Right lung (tissue), 5 donors: ENCODE results near the gene CTRL. TPM values are rescaled to one million over a fixed set of nuclear protein-coding genes. Genes with fewer than 3 reads are reported as not detected.
"Not testable (repeated sequence)": the region's sequence is repeated elsewhere in the genome, so short reads cannot be mapped to it uniquely, and the experiment has no call there.

Source experiments
- DNase-seq, 2 donors: peaks; one replicate each; pipeline ENCODE4 v3.0.0-alpha.2; 2013
- polyA plus RNA-seq, 5 donors: library from polyadenylated mRNA; unstranded; fragments of 120-200 nt; gene quantifications; one replicate each; pipeline versions ENCODE4 v1.2.1 to v1.2.3, GENCODE V29; 2013; ENCODE audit warnings: inconsistent platforms in 1 of 5, low replicate concordance in 1 of 5; ENCODE audit not compliant: insufficient read length in 5 of 5, insufficient read depth in 1 of 5

CTRL gene
- polyA plus RNA-seq, 5 donors = 2.9 to 7.5 (median 3.8) TPM

DNA sequence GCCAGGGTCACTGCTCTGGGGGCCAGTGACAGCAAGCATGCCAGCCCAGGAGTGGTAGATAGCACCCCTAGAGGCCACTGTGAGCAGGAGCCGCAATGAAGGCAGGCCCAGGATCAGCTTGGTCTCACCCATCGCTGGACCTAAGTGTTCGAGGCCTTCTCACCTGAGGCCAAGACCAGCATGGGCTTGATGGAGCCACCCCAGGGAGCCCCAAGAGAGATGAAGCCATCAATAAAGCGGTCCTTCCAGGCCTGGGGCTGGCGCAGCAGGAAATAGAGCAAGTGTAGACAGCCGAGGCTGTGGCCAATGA, 10.5 kb upstream of the CTRL start:
- DNase-seq = no peak

GRCh38 chr16:67941469-67942199, 10.0 kb upstream of the CTRL start:
- DNase-seq = no peak

- DNase-seq = no peak
Measured at GRCh38 chr16:67940446-67941089, 8.9 kb upstream of the CTRL start.

DNA sequence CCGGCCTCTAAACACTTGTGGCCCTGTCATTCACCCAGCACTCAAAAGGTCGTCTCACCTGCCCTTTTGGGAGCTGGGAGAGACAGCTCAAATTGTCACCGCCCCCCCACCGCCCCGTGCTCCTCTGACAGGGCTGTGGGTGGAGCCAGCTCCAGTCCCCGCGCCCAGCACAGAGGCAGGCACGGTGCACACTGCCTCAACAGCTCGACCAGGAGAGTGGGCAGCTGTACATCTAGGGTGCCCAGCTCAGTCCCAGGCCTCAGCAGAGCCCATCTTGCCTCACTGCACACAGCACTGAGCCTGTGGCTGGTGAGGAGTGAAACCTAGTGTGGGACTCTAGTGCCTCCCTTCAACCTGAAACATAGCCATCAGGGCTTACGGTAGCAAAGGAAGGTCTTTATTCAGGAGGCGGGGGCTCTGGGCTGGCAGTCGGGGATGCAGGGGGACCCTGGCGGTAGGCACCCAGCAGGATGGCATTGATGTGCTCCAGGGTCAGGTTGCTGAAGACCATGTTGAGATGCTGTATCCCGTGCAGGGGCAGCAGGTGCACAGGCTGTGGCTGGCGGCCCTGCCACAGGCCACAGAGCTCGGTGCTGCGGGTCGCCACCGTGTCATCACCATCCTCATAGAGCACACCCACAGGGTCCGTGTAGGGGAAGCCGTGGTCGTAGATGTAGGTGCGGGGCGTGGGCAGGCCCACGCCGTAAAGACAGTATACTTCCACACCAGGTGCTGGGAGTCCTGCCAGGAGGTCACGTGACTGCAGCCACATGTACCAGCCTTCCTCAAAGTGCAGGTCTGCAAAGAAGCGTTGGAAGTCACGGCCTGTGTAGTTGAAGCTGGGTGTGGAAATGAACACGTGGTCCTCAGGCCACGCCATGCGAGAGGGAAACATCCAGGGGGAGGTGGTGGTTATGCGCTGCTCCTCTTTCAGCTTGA, 8.1 kb upstream of the CTRL start:
- DNase-seq = no peak

DNA sequence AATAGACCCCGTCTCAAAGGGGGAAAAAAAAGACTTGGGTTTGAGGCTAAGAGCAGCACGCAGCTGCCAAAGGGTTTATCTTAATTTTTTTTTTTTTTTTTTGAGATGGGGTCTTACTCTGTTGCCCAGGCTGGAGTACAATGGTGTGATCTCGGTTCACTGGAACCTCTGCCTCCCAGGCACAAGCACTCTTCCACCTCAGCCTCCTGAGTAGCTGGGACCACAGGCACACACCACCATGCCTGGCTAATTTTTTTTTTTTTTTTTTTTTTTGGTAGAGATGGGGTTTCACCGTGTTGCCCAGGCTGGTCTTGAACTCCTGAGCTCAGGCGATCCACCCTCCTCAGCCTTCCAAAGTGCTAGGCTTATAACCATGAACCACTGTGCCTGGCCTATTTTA, 6.1 kb upstream of the CTRL start:
- DNase-seq = not testable (repeated sequence)

GRCh38 chr16:67936880-67937605, 5.4 kb upstream of the CTRL start:
- DNase-seq = peak in 1 of 2 donors; percentile 59

DNA sequence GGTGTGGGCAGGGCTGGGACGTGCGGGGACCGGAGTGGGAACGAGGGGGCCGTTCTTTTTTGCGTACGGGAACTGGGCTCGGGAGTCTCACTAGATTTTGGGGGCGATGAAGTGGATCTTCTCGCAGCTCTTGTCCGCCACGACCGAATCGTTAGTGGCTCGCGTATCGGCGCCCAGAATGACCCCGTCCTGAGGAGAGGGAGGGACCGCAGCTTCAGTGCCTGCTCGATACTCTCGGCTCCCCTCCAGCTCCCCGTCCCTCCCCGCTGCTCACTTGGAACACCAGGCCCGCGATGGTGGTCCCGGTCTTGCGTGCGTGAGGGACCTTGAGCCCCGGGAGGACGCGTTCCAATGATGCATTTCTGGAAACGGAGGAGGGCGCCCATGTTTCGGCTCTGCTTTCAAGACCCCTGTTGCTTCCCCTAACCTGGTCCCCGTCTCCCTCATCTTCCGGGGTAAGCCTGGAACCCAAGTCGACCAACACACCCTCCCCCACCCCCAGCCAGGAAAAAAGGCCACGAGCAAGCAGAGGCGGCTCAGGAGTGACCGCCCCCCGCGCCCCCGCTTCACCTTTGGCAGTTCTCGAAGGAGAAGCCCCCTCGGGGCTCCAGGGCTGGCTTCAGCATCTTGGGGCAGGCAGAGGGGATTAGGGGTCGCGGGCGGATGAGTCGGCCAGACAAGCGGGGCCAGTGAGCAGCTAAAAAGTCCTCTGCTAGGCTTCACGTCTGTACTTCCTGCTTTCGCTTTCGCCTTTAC, 4.6 kb upstream of the CTRL start, which contains the start of gene PSMB10:
TSS of gene PSMB10 (minus strand) at position 727 of the 756 bp plus-strand sequence. CDS start at position 626, 101 bp downstream.
- peak; percentile 37 to 47 for DNase-seq

GRCh38 chr16:67935402-67936123, 3.9 kb upstream of the CTRL start:
- DNase-seq = peak; percentile 93

DNA sequence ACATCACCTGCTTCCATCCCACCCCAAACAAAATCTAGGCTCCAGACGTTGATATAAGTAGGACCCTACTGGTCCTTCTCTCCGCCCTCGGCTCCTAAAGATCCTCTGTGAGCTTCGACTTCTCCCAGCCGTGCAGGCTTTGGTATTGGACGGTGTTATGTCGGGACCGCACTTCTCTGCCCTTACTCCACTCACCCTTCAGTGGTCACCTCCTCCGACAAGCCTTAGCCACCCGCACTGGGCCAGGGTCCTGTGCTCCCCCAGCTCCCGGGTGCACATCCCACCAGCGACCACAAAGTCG, 3.4 kb upstream of the CTRL start:
- no peak for DNase-seq

- no peak for DNase-seq
Measured at GRCh38 chr16:67934306-67935100, 2.8 kb upstream of the CTRL start.

GRCh38 chr16:67933805-67934204, 2.1 kb upstream of the CTRL start:
- no peak for DNase-seq

GRCh38 chr16:67932462-67932840, 789 bp upstream of the CTRL start:
- no peak for DNase-seq

GRCh38 chr16:67930678-67931211, 917 bp downstream of the CTRL start:
- DNase-seq = no peak

- DNase-seq = no peak
Measured at GRCh38 chr16:67930191-67930590, 1.5 kb downstream of the CTRL start.

DNA sequence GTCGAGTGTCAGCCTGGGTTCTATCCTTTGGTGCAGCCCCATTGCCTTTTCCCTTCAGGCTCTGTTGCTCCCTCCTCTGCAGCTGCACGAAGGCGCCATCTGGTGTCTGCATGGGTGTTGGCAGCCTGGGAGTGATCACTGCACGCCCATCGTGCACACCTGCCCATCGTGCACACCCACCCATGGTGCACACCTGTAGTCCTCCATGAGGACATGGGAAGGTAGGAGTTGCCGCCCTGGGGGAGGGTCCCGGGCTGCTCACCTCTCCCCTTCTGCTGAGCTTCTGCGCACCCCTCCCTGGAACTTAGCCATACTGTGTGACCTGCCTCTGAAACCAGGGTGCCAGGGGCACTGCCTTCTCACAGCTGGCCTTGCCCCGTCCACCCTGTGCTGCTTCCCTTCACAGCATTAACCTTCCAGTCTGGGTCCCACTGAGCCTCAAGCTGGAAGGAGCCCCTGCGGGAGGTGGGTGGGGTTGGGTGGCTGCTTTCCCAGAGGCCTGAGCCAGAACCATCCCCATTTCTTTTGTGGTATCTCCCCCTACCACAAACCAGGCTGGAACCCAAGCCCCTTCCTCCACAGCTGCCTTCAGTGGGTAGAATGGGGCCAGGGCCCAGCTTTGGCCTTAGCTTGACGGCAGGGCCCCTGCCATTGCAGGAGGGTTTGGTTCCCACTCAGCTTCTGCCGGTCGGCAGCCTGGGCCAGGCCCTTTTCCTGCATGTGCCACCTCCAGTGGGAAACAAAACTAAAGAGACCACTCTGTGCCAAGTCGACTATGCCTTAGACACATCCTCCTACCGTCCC, 2.9 kb downstream of the CTRL start:
- DNase-seq = no peak

DNA sequence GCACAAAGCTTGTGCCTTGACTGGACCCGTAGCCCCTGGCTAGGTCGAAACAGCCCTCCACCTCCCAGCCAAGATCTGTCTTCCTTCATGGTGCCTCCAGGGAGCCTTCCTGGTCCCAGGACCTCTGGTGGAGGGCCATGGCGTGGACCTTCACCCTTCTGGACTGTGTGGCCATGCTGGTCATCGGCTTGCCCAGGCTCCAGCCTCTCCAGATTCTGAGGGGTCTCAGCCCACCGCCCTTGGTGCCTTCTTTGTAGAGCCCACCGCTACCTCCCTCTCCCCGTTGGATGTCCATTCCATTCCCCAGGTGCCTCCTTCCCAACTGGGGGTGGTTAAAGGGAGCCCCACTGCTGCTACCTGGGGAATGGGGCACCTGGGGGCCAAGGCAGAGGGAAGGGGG, 3.5 kb downstream of the CTRL start:
- no peak for DNase-seq

DNA sequence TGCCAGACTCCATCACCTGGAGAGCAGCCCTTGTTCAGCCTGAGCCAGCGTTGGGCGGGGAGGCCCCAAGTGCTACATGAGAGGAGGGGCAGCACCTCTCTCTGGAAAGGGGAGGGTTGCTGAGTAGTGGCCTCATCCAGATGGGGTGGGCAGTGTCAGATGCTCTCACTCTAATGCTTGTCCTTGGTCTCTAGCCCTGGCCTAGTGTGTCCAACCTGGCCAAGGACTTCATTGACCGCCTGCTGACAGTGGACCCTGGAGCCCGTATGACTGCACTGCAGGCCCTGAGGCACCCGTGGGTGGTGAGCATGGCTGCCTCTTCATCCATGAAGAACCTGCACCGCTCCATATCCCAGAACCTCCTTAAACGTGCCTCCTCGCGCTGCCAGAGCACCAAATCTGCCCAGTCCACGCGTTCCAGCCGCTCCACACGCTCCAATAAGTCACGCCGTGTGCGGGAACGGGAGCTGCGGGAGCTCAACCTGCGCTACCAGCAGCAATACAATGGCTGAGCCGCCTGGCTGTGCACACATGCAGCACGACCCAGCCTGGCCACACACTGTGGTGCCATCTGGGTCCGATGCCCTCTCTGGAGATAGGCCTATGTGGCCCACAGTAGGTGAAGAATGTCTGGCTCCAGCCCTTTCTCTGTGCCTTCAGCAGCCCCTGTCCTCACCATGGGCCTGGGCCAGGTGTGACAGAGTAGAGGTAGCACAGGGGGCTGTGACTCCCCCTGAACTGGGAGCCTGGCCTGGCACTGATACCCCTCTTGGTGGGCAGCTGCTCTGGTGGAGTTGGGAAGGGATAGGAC, 4.3 kb downstream of the CTRL start:
- DNase-seq = no peak
